Measurements from ENCODE around the gene CBLB.

Gene CBLB

GRCh38 chr3:105832644-105833043, 36.2 kb downstream of the CBLB start:
- CTCF ChIA-PET, result no interaction called here
- no peak for DNase-seq (ENCODE audit: low read depth, low spot score)
- no peak overlapping the region for H3K4me3 ChIP-seq (ENCODE audit: low read depth, low read length)
- POLR2A ChIA-PET, result no interaction called here
- no peak for TF ChIP-seq CTCF (IDR thresholded peaks at IDR 0.05; ENCODE audit: insufficient read depth, low read length, missing control alignments)

GRCh38 chr3:105830836-105831235, 38.0 kb downstream of the CBLB start:
- POLR2A ChIA-PET, result no interaction called here
- DNase-seq (ENCODE audit: low read depth, low spot score), result no peak
- CTCF ChIA-PET, result interaction anchor here (1.0 to 1.4 kb wide), 2 partner anchors 8 to 10 kb away, joined by 3 to 4 read pairs; no protein-coding TSS in a partner anchor
- TF ChIP-seq CTCF (IDR thresholded peaks at IDR 0.05; ENCODE audit: insufficient read depth, low read length, missing control alignments), result no peak
- no peak overlapping the region for H3K4me3 ChIP-seq (ENCODE audit: low read depth, low read length)

GRCh38 chr3:105829871-105830622, 38.8 kb downstream of the CBLB start:
- no peak for DNase-seq (ENCODE audit: low read depth, low spot score)
- CTCF ChIA-PET, result interaction anchor here (2.2 kb wide), 1 partner anchor 8 kb away, joined by 13 read pairs; no protein-coding TSS in a partner anchor
- POLR2A ChIA-PET, result no interaction called here
- no peak for TF ChIP-seq CTCF (IDR thresholded peaks at IDR 0.05; ENCODE audit: insufficient read depth, low read length, missing control alignments)
- H3K4me3 ChIP-seq (ENCODE audit: low read depth, low read length), result no peak overlapping the region

- POLR2A ChIA-PET, result no interaction called here
- CTCF ChIA-PET, result interaction anchor here (0.6 to 2.2 kb wide), 2 partner anchors 9 to 261 kb away, joined by 3 to 13 read pairs; no protein-coding TSS in a partner anchor
- no peak overlapping the region for H3K4me3 ChIP-seq (ENCODE audit: low read depth, low read length)
- DNase-seq (ENCODE audit: low read depth, low spot score), result no peak
- no peak for TF ChIP-seq CTCF (IDR thresholded peaks at IDR 0.05; ENCODE audit: insufficient read depth, low read length, missing control alignments)
Measured at GRCh38 chr3:105829229-105829628, 39.6 kb downstream of the CBLB start.

GRCh38 chr3:105828703-105829102, 40.1 kb downstream of the CBLB start:
- TF ChIP-seq CTCF (IDR thresholded peaks at IDR 0.05; ENCODE audit: insufficient read depth, low read length, missing control alignments), result no peak
- ChIA-PET POLR2A (no interaction called here), CTCF (interaction anchor here (0.6 to 2.2 kb wide), 4 partner anchors 9 to 260 kb away, joined by 3 to 13 read pairs (median 5); no protein-coding TSS in a partner anchor)
- no peak overlapping the region for H3K4me3 ChIP-seq (ENCODE audit: low read depth, low read length)
- no peak for DNase-seq (ENCODE audit: low read depth, low spot score)

GRCh38 chr3:105827959-105828358, 40.9 kb downstream of the CBLB start:
- peak; percentile 38 for DNase-seq (ENCODE audit: low read depth, low spot score)
- POLR2A ChIA-PET, result no interaction called here
- H3K4me3 ChIP-seq (ENCODE audit: low read depth, low read length), result no peak overlapping the region
- peak; percentile 57 for TF ChIP-seq CTCF (IDR thresholded peaks at IDR 0.05; ENCODE audit: insufficient read depth, low read length, missing control alignments)
- CTCF ChIA-PET, result interaction anchor here (0.8 to 2.2 kb wide), 3 partner anchors 10 to 14 kb away, joined by 3 to 13 read pairs (median 7); no protein-coding TSS in a partner anchor

Measured in AG04449 (cell line).